Measurements from ENCODE around the gene ELOVL3. TPM values are rescaled to one million over a fixed set of nuclear protein-coding genes. Genes with fewer than 3 reads are reported as not detected.

ELOVL3 gene
- total and polyA plus RNA-seq, 9 of the 15 experiments (the other 6 are each of a cell fraction or from before 2014, with no cell fraction given) = 0.32 to 3.3 (median 0.87) TPM

DNA sequence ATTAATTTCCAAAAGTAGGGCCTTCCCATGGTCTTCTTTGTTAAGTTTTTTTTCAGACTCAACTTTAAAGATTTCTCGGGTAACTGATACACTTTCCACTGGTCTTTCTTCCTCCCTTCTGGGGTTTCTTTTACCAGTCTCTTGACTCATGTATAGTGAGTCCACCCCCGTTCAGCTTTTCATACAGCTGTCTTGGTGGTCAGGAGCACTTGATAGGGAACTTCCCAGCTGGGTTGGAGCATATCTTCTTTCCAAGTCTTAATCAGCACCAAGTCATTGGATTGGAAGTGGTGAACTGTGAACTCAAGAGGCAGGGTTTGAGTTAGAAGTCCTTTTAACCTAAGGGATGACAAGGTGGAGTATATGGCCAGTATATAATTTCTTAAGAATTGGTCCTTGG is 29.2 kb upstream of the ELOVL3 start:
- peaks cover 2 to 8% of the 10 kb centered on the region in 2 experiments; a peak in 2 of 5 replicates for H3K27me3 ChIP-seq (ENCODE audit: control insufficient read depth in 2 of 2, insufficient read depth in 2 of 2, low read length in 2 of 2)
- no peaks in the 10 kb centered on the region for H3K36me3 ChIP-seq (ENCODE audit: control insufficient read depth, insufficient read depth, low read length)
- BruUV-seq (replicated peaks) = no TSS peak
- peaks cover 0 to 7% of the 10 kb centered on the region in 2 experiments; a peak in 2 of 5 replicates for H3K4me1 ChIP-seq (replicated peaks in 1 of 2; ENCODE audit: control insufficient read depth in 2 of 2, insufficient read depth in 2 of 2, low read length in 2 of 2)
- no peak overlapping the region for H3K27ac ChIP-seq (ENCODE audit: extremely low read depth, low read depth, low read length)
- no peaks in the 10 kb centered on the region for H4K20me1 ChIP-seq (replicated peaks; ENCODE audit: control insufficient read depth, insufficient read depth, low read length)
- no peak overlapping the region for H3K4me2 ChIP-seq (ENCODE audit: insufficient read depth, low read length)
- CTCF ChIA-PET (ENCODE audit: low intra/inter-chr PET ratio) = no interaction called here
- no peaks in the 10 kb centered on the region for H3K9me1 ChIP-seq (ENCODE audit: control insufficient read depth, insufficient read depth, low read length)
- H3K4me3 ChIP-seq = no peak overlapping the region
- in situ Hi-C loops (cut with MboI) = no loop called here
- DNase-seq (ENCODE audit: extremely low read depth in 1 of 4, low spot score in 3 of 4) = no peak
- intact Hi-C loops (cut with micrococcal nuclease) = no loop called here
- no peak overlapping the region for H3K9ac ChIP-seq (ENCODE audit: insufficient read depth in 1 of 2, low read depth in 2 of 2, low read length in 2 of 2)
- H3K9me3 ChIP-seq (replicated peaks; ENCODE audit: control insufficient read depth, insufficient read depth, low read depth, low read length) = peaks cover 6% of the 10 kb centered on the region
- POLR2A ChIA-PET = no interaction called here
- ATAC-seq = no peak
- H2AFZ ChIP-seq (ENCODE audit: low read depth, low read length) = no peak overlapping the region
- TF ChIP-seq, protein P1, sequence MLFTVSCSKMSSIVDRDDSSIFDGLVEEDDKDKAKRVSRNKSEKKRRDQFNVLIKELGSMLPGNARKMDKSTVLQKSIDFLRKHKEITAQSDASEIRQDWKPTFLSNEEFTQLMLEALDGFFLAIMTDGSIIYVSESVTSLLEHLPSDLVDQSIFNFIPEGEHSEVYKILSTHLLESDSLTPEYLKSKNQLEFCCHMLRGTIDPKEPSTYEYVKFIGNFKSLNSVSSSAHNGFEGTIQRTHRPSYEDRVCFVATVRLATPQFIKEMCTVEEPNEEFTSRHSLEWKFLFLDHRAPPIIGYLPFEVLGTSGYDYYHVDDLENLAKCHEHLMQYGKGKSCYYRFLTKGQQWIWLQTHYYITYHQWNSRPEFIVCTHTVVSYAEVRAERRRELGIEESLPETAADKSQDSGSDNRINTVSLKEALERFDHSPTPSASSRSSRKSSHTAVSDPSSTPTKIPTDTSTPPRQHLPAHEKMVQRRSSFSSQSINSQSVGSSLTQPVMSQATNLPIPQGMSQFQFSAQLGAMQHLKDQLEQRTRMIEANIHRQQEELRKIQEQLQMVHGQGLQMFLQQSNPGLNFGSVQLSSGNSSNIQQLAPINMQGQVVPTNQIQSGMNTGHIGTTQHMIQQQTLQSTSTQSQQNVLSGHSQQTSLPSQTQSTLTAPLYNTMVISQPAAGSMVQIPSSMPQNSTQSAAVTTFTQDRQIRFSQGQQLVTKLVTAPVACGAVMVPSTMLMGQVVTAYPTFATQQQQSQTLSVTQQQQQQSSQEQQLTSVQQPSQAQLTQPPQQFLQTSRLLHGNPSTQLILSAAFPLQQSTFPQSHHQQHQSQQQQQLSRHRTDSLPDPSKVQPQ (CRISPR knock-in tag; IDR thresholded peaks at IDR 0.05; ENCODE audit: borderline replicate concordance) = no peak
- no peak for TF ChIP-seq POLR2B (IDR thresholded peaks at IDR 0.05; ENCODE audit: low read depth, partially characterized antibody)
- no peak for TF ChIP-seq CBFB (CRISPR knock-in tag; IDR thresholded peaks at IDR 0.05)
- no peak for TF ChIP-seq ZNF699 (CRISPR knock-in tag; IDR thresholded peaks at IDR 0.05; ENCODE audit: insufficient replicate concordance)
- TF ChIP-seq ILK (tag; IDR thresholded peaks at IDR 0.05; ENCODE audit: borderline replicate concordance, low read depth) = no peak
- TF ChIP-seq HDAC6 (IDR thresholded peaks at IDR 0.05; ENCODE audit: low read depth, low read length) = no peak
- TF ChIP-seq, protein P2, sequence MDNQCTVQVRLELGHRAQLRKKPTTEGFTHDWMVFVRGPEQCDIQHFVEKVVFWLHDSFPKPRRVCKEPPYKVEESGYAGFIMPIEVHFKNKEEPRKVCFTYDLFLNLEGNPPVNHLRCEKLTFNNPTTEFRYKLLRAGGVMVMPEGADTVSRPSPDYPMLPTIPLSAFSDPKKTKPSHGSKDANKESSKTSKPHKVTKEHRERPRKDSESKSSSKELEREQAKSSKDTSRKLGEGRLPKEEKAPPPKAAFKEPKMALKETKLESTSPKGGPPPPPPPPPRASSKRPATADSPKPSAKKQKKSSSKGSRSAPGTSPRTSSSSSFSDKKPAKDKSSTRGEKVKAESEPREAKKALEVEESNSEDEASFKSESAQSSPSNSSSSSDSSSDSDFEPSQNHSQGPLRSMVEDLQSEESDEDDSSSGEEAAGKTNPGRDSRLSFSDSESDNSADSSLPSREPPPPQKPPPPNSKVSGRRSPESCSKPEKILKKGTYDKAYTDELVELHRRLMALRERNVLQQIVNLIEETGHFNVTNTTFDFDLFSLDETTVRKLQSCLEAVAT (IDR thresholded peaks at IDR 0.05) = no peak
- TF ChIP-seq E2F3 (CRISPR knock-in tag; IDR thresholded peaks at IDR 0.05) = no peak
- no peak for TF ChIP-seq KLF16 (IDR thresholded peaks at IDR 0.05)
- no peak for TF ChIP-seq ZEB2 (IDR thresholded peaks at IDR 0.05)
- TF ChIP-seq MTA3 (IDR thresholded peaks at IDR 0.05; ENCODE audit: borderline replicate concordance) = no peak
- TF ChIP-seq GTF2F1 (IDR thresholded peaks at IDR 0.05; ENCODE audit: low read depth, low read length) = no peak
- no peak for TF ChIP-seq PHB (CRISPR knock-in tag; IDR thresholded peaks at IDR 0.05)
- no peak for TF ChIP-seq MAZ (CRISPR knock-in tag; conservative IDR thresholded peaks at IDR 0.05 in 1 of 2, IDR thresholded peaks at IDR 0.05 in 1 of 2)
- no peak for TF ChIP-seq HMG20A (CRISPR knock-in tag; conservative IDR thresholded peaks at IDR 0.05)
- TF ChIP-seq, protein P3, sequence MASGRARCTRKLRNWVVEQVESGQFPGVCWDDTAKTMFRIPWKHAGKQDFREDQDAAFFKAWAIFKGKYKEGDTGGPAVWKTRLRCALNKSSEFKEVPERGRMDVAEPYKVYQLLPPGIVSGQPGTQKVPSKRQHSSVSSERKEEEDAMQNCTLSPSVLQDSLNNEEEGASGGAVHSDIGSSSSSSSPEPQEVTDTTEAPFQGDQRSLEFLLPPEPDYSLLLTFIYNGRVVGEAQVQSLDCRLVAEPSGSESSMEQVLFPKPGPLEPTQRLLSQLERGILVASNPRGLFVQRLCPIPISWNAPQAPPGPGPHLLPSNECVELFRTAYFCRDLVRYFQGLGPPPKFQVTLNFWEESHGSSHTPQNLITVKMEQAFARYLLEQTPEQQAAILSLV (tag; IDR thresholded peaks at IDR 0.05) = no peak
- TF ChIP-seq ZZZ3 (IDR thresholded peaks at IDR 0.05) = no peak
- TF ChIP-seq EZH2 (IDR thresholded peaks at IDR 0.05; ENCODE audit: borderline replicate concordance, low read depth, low read length) = no peak
- no peak for TF ChIP-seq PURB (CRISPR knock-in tag; IDR thresholded peaks at IDR 0.05; ENCODE audit: low read depth)
- 0% methylated on average over 2 of the region's 2 CpGs for WGBS (ENCODE audit: insufficient coverage, low coverage, missing lambda C conversion rate)
- FAIRE-seq = no peak
- H3K79me2 ChIP-seq (ENCODE audit: control insufficient read depth, insufficient read depth, low read length) = no peaks in the 10 kb centered on the region

All from K562 (cell line).